H1 (cell line): Measurements from ENCODE around the gene DBH. TPM values are rescaled to one million over a fixed set of nuclear protein-coding genes. Genes with fewer than 3 reads are reported as not detected.

Experiments used
- CTCF ChIA-PET: fragments of 300-600 bp; sonication (Branson Sonifier 250); formaldehyde crosslinking; loops from one replicate; lab custom pipeline; 2021; ENCODE audit not compliant: partially characterized antibody; lab: Charles Lee
- POLR2A ChIA-PET: fragments of 300-600 bp; sonication (Branson Sonifier 250); formaldehyde crosslinking; loops from one replicate; lab custom pipeline; 2021; ENCODE audit warnings: inconsistent platforms; ENCODE audit not compliant: partially characterized antibody; lab: Charles Lee
- DNase-seq, 2 experiments: peaks; one replicate each; pipeline versions ENCODE4 v3.0.0 to v3.0.0-alpha.2; 2010 to 2022; ENCODE audit warnings: low spot score in 2 of 2, low read depth in 1 of 2, mixed read lengths in 1 of 2
- FAIRE-seq: peaks from 2 replicates; lab custom pipeline; 2011; peaks lifted over from hg19 to GRCh38; lab: Jason Lieb, UNC
- H2AFZ ChIP-seq: 2 replicates; pipeline ENCODE4 v1.8.1; 2012; ENCODE audit warnings: low read length, inconsistent platforms
- H2AK5ac ChIP-seq: 2 replicates; pipeline ENCODE4 v1.6.1; 2013; ENCODE audit warnings: low read depth, low read length
- H2BK120ac ChIP-seq: replicated peaks from 2 replicates; pipeline ENCODE3; 2013; ENCODE audit warnings: low read depth, low read length, inconsistent platforms
- H2BK12ac ChIP-seq: 2 replicates; pipeline ENCODE4 v1.6.1; 2013; ENCODE audit warnings: low read depth, low read length
- H2BK15ac ChIP-seq: 2 replicates; pipeline ENCODE4 v1.6.1; 2013; ENCODE audit warnings: low read length
- H2BK20ac ChIP-seq: 2 replicates; pipeline ENCODE4 v1.6.1; 2013; ENCODE audit warnings: low read length
- H2BK5ac ChIP-seq: 2 replicates; pipeline ENCODE4 v1.6.1; 2013; ENCODE audit warnings: low read depth, low read length
- H3K14ac ChIP-seq: 2 replicates; pipeline ENCODE4 v1.6.1; 2013; ENCODE audit warnings: inconsistent platforms; ENCODE audit not compliant: insufficient read length
- H3K18ac ChIP-seq: 2 replicates; pipeline ENCODE4 v1.6.1; 2013; ENCODE audit warnings: low read length; ENCODE audit errors: extremely low read depth
- H3K23ac ChIP-seq: 2 replicates; pipeline ENCODE4 v1.6.1; 2013; ENCODE audit warnings: inconsistent platforms; ENCODE audit not compliant: insufficient read length
- H3K23me2 ChIP-seq: 2 replicates; pipeline ENCODE4 v1.6.1; 2013; ENCODE audit warnings: low read depth, low read length
- H3K27ac ChIP-seq: 2 replicates; pipeline ENCODE4 v1.6.1; 2011; ENCODE audit warnings: low read depth, low read length, inconsistent platforms
- H3K27me3 ChIP-seq, 4 experiments: replicated peaks in 1 of 4; 1 replicate in 1 of 4; 2 replicates in 3 of 4; pipeline versions ENCODE4 v1.6.1 to v1.8.1; 2011 to 2013; ENCODE audit warnings: low read length in 3 of 4, mild to moderate bottlenecking in 3 of 4, inconsistent platforms in 2 of 4, mixed read lengths in 2 of 4, moderate library complexity in 1 of 4; ENCODE audit not compliant: control insufficient read depth in 3 of 4, insufficient read depth in 3 of 4; ENCODE audit errors: extremely low read depth in 1 of 4
- H3K36me3 ChIP-seq, 4 experiments: 2 replicates each; pipeline versions ENCODE4 v1.6.1 to v1.8.1; 2011 to 2013; ENCODE audit warnings: mild to moderate bottlenecking in 4 of 4, low read length in 3 of 4, moderate library complexity in 2 of 4, control low read depth in 1 of 4, inconsistent platforms in 1 of 4; ENCODE audit not compliant: insufficient read depth in 4 of 4, control insufficient read depth in 2 of 4
- H3K4ac ChIP-seq: replicated peaks from 2 replicates; pipeline ENCODE3; 2013; ENCODE audit warnings: low read length, low read depth, mixed read lengths, inconsistent platforms; ENCODE audit not compliant: insufficient read length
- H3K4me1 ChIP-seq, 4 experiments: replicated peaks in 1 of 4; 1 replicate in 1 of 4; 2 replicates in 3 of 4; pipeline versions ENCODE4 v1.6.1 to v1.8.1; 2011 to 2013; ENCODE audit warnings: low read length in 3 of 4, inconsistent platforms in 2 of 4, mixed read lengths in 1 of 4; ENCODE audit not compliant: insufficient read depth in 4 of 4, control insufficient read depth in 3 of 4
- H3K4me2 ChIP-seq, 2 experiments: 2 replicates each; pipeline versions ENCODE4 v1.6.1 to v1.8.1; 2011 to 2013; ENCODE audit warnings: low read depth in 2 of 2, low read length in 2 of 2, control low read depth in 1 of 2, inconsistent platforms in 1 of 2, mild to moderate bottlenecking in 1 of 2; ENCODE audit not compliant: insufficient read depth in 1 of 2
- H3K4me3 ChIP-seq, 4 experiments: fragments of 200-600, 300-600 bp in 1 of 4; sonication (generic), shearing (Covaris generic), sonication (Bioruptor Twin) in 1 of 4; 2 replicates each; pipeline versions ENCODE4 v1.5.1 to v1.8.1; 2011 to 2016; ENCODE audit warnings: low read length in 4 of 4, low read depth in 3 of 4, control low read depth in 2 of 4, inconsistent platforms in 2 of 4, mild to moderate bottlenecking in 2 of 4, mixed read lengths in 1 of 4, moderate library complexity in 1 of 4; ENCODE audit not compliant: insufficient read depth in 2 of 4; ENCODE audit errors: extremely low read depth in 1 of 4
- H3K56ac ChIP-seq: replicated peaks from 2 replicates; pipeline ENCODE3; 2013; ENCODE audit warnings: low read depth, mild to moderate bottlenecking, mixed read lengths, low read length, inconsistent platforms; ENCODE audit not compliant: insufficient read length
- H3K79me1 ChIP-seq: 2 replicates; pipeline ENCODE4 v1.6.1; 2013; ENCODE audit warnings: low read depth, low read length, control low read depth
- H3K79me2 ChIP-seq, 2 experiments: 2 replicates each; pipeline versions ENCODE4 v1.6.1 to v1.8.1; 2012 to 2013; ENCODE audit warnings: low read length in 2 of 2, mild to moderate bottlenecking in 2 of 2, inconsistent platforms in 1 of 2; ENCODE audit not compliant: insufficient read depth in 2 of 2, control insufficient read depth in 1 of 2
- H3K9ac ChIP-seq, 4 experiments: replicated peaks in 1 of 4; 1 replicate in 1 of 4; 2 replicates in 3 of 4; pipeline versions ENCODE4 v1.6.1 to v1.8.1; 2011 to 2013; ENCODE audit warnings: low read depth in 3 of 4, low read length in 3 of 4, control low read depth in 2 of 4, mild to moderate bottlenecking in 2 of 4, moderate library complexity in 2 of 4, inconsistent platforms in 1 of 4; ENCODE audit errors: extremely low read depth in 1 of 4
- H3K9me3 ChIP-seq, 2 experiments: 2 replicates each; pipeline versions ENCODE4 v1.6.1 to v1.8.1; 2012 to 2013; ENCODE audit warnings: mild to moderate bottlenecking in 2 of 2, moderate library complexity in 2 of 2, control low read depth in 1 of 2, inconsistent platforms in 1 of 2, low read depth in 1 of 2, low read length in 1 of 2, mixed read lengths in 1 of 2; ENCODE audit not compliant: insufficient read depth in 2 of 2
- H4K20me1 ChIP-seq, 2 experiments: replicated peaks in 1 of 2; 2 replicates each; pipeline versions ENCODE3 to v1.8.1; 2011 to 2013; ENCODE audit warnings: inconsistent platforms in 2 of 2, low read length in 2 of 2, mild to moderate bottlenecking in 1 of 2; ENCODE audit not compliant: insufficient read depth in 2 of 2, control insufficient read depth in 1 of 2
- H4K5ac ChIP-seq: 2 replicates; pipeline ENCODE4 v1.6.1; 2013; ENCODE audit warnings: low read length, low read depth, mixed read lengths, inconsistent platforms; ENCODE audit not compliant: insufficient read length
- H4K8ac ChIP-seq: 2 replicates; pipeline ENCODE4 v1.8.0; 2013; ENCODE audit warnings: mild to moderate bottlenecking, moderate library complexity, low read length, inconsistent platforms; ENCODE audit not compliant: insufficient read depth; ENCODE audit errors: extremely low read depth
- H4K91ac ChIP-seq: replicated peaks from 2 replicates; pipeline ENCODE3; 2013; ENCODE audit warnings: low read length, mixed read lengths, inconsistent platforms; ENCODE audit not compliant: insufficient read length
- CTBP2 ChIP-seq: IDR thresholded peaks from 2 replicates; pipeline ENCODE4 v1.7.0; 2011; ENCODE audit warnings: borderline replicate concordance, mild to moderate bottlenecking, moderate library complexity, mixed read lengths, low read length; ENCODE audit not compliant: insufficient read depth, insufficient read length
- EP300 ChIP-seq, 2 experiments: IDR thresholded peaks; 1 replicate in 1 of 2; 2 replicates in 1 of 2; pipeline ENCODE4 v1.6.1; 2011 to 2012; ENCODE audit warnings: low read depth in 2 of 2, low read length in 2 of 2, mild to moderate bottlenecking in 2 of 2, borderline replicate concordance in 1 of 2, inconsistent platforms in 1 of 2, moderate library complexity in 1 of 2
- FOSL1 ChIP-seq: IDR thresholded peaks from 2 replicates; pipeline ENCODE4 v1.6.1; 2011; ENCODE audit warnings: mild to moderate bottlenecking, low read depth, low read length, moderate library complexity; ENCODE audit not compliant: insufficient read depth
- YY1 ChIP-seq: IDR thresholded peaks from 2 replicates; pipeline ENCODE4 v1.6.1; 2011; ENCODE audit warnings: low read depth, mild to moderate bottlenecking, low read length
- WGBS, 2 experiments: shearing (Covaris generic) in 1 of 2; methylation state at CpG; one replicate each; pipeline versions ENCODE4 v1.1.6 to v1.1.7; 2013 to 2015; ENCODE audit warnings: low lambda C conversion rate in 2 of 2, mixed read lengths in 2 of 2, inconsistent platforms in 1 of 2, low coverage in 1 of 2, missing lambda C conversion rate in 1 of 2; ENCODE audit not compliant: insufficient replicate concordance in 2 of 2, insufficient coverage in 1 of 2, insufficient read length in 1 of 2; ENCODE audit errors: extremely low coverage in 1 of 2, missing lambda C conversion rate in 1 of 2; 5-methylcytosine and 5-hydroxymethylcytosine counted together
- polyA plus RNA-seq, 7 experiments: library from polyadenylated mRNA; depleted of rRNA in 3 of 7; stranded (reverse) in 5 of 7; unstranded in 2 of 7; fragments of >200 nt in 5 of 7; fragments of 200-250 nt in 2 of 7; gene quantifications; 1 replicate in 5 of 7; 2 replicates in 1 of 7; 4 replicates in 1 of 7; pipeline versions ENCODE4 v1.2.1 to v1.2.3, GENCODE V29; 2011 to 2013; ENCODE audit warnings: missing spikeins in 2 of 7, mixed read lengths in 2 of 7
- total RNA-seq: library from RNA; stranded (reverse); fragmentation: NEBNext Ultra II Directional; extraction: Animal tissue kit (Norgen Biotek cat#: 25700); gene quantifications from 2 replicates; pipeline ENCODE4 v1.2.1, GENCODE V29; 2021

The DBH gene
- total and polyA plus RNA-seq, 2 of the 8 experiments (the other 6 are each of a cell fraction or from before 2014, with no cell fraction given): 0.18 TPM; not detected in 1

DNA sequence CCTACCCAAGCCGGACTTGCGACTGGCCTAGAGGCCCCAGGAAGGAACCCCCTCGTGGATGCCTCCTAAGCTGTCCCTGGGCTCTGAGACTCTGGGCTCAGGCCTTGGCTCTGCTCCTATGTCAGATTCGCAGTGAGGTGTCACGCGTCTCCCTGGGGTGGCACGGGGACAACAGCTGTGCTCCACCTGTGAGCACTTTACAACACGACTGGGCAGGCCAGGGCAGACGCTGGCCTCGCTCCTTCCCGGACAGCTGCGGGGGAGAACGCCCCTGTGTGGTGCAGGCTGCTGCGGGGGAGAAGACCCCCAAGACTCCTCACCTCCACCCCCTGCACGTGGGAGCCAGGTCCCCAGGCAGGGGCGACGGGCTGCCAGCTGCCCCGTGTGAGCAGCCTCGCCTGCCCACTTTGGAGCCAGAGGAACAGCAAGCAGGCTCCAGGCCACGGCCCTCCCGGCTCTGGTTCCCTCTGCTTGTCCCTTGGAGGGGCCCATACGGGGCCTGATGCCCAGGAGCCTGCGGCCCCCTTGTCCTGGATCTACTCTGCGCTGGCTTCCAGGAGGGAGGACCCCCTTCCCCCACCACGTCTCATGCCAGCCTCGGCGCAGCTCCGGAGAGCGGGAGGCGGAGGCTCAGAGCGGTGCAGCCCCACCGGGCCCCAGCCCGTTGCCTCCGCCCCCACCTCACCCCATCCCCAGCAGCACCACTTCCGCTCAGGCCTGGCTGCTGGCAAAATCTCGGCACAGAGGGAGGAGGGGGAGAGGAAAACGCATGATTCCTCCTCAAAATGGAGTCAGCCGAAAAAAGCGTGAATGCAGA is 66.0 kb downstream of the DBH start:
- H3K4me2 ChIP-seq: peak overlapping the region in 1 of 2 experiments; percentile 22; a peak in 1 of 4 replicates
- peak overlapping the region; percentile 88; the same call in 1 of the 2 replicates for H2BK15ac ChIP-seq
- H4K20me1 ChIP-seq: no peaks in the 10 kb centered on the region
- peak overlapping the region; percentile 16 for H4K5ac ChIP-seq
- no peak overlapping the region for H2BK120ac ChIP-seq
- peak overlapping the region; percentile 74 for H4K91ac ChIP-seq
- no peak overlapping the region; a peak in 1 of 7 replicates for H3K9ac ChIP-seq
- no peak overlapping the region for H3K56ac ChIP-seq
- 70% methylated on average over 28 of the region's 39 CpGs; no CpG with 5 or more reads in 1 of the 2 experiments for WGBS, 2 experiments
- no peaks in the 10 kb centered on the region for H3K23me2 ChIP-seq
- no peak overlapping the region; the same call in 1 of the 2 replicates for H3K18ac ChIP-seq
- H3K27ac ChIP-seq: no peak overlapping the region
- 0 out of 2 replicates have a peak overlapping the region, but pooled peaks have one; percentile 44 for H2BK5ac ChIP-seq
- TF ChIP-seq CTBP2: no peak
- no peak for TF ChIP-seq EP300 (IDR thresholded peaks at IDR 0.05; ENCODE audit: borderline replicate concordance in 1 of 2, low read depth in 2 of 2, low read length in 2 of 2)
- peak; percentile 47; the same call in 1 of the 2 replicates for TF ChIP-seq YY1
- TF ChIP-seq FOSL1: no peak
- H2AFZ ChIP-seq: no peak overlapping the region
- no peak overlapping the region for H3K14ac ChIP-seq
- H2AK5ac ChIP-seq: 0 out of 2 replicates have a peak overlapping the region, but pooled peaks have one; percentile 90
- H3K9me3 ChIP-seq: no peaks in the 10 kb centered on the region
- no peak overlapping the region for H2BK20ac ChIP-seq
- H3K23ac ChIP-seq: no peak overlapping the region
- no peaks in the 10 kb centered on the region; a peak in 2 of 7 replicates for H3K27me3 ChIP-seq
- peaks cover 0 to 13% (median 10%) of the 10 kb centered on the region in 4 experiments; a peak in 5 of 7 replicates for H3K4me1 ChIP-seq
- POLR2A ChIA-PET: no interaction called here
- no peak for FAIRE-seq
- H2BK12ac ChIP-seq: 0 out of 2 replicates have a peak overlapping the region, but pooled peaks have one; percentile 68
- CTCF ChIA-PET: interaction anchor here (1.2 to 2.6 kb wide), 5 partner anchors 9 to 29 kb away, joined by 3 to 11 read pairs (median 4); no protein-coding TSS in a partner anchor
- peak overlapping the region; percentile 51; the same call in 1 of the 2 replicates for H4K8ac ChIP-seq
- peak overlapping the region; percentile 53 for H3K4ac ChIP-seq
- no peaks in the 10 kb centered on the region for H3K79me1 ChIP-seq
- H3K4me3 ChIP-seq: no peak overlapping the region
- no peak for DNase-seq
- no peaks in the 10 kb centered on the region for H3K36me3 ChIP-seq
- H3K79me2 ChIP-seq: no peaks in the 10 kb centered on the region
